Fibroblast of skin of abdomen (primary cell): ENCODE measurements around the gene ANXA2.
A peak's percentile ranks its signal among the peaks of the same experiment; 100 is the strongest.

Source experiments
- DNase-seq: peaks from one replicate; pipeline ENCODE4 v3.0.0-alpha.2; 2013

The ANXA2 gene

GRCh38 chr15:60389261-60390077, 8.3 kb downstream of the ANXA2 start:
- no peak for DNase-seq

- DNase-seq: no peak
These were observed 10.5 kb downstream of the ANXA2 start for GRCh38 chr15:60387321-60387720.

GRCh38 chr15:60386615-60387014, 11.2 kb downstream of the ANXA2 start:
- no peak for DNase-seq

DNA sequence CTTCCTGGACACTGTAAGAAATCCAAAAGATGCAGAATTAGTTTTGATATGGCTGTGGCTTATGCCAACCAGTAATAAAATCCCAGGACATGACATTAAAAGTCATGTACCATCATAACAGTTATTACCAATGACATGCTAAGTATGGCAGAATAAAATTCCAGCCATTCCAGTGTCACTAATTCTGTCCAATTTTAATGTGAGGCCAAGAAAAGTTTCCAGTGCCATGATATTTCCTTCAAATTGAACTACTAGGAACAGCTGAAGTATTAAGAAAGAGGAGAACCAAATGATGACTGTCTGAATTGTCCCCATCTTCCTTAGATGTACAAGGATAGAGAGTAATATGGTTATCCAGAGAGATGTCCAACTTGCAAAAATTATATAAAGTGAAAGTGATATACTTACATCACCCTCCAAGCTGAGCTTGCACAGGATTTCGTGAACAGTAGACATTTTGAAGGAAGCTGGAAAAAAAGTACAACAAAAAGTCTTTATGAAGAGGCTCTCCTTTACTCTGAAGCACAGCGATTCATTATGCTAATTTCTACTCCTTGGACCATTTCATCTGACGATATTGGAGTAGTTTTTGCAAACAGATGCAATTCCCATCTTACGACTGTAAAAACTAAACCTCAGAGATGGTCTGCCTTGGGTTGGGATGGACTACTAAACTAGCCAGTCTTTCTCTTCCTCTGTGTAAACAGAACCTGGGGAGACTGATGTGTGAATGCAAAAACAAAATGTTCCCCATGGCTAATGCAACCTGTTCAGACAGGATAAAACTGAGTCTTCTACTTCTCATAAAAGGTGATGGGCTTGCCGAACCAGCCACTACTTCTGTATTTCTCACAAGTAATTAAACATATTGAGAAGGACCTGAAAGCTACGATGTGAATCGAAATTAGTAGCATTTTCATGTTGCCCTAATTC, 11.9 kb downstream of the ANXA2 start:
- no peak for DNase-seq

GRCh38 chr15:60384526-60385126, 13.2 kb downstream of the ANXA2 start:
- DNase-seq: no peak

- no peak for DNase-seq
These were observed 13.7 kb downstream of the ANXA2 start for GRCh38 chr15:60384053-60384452.

GRCh38 chr15:60382773-60383674, 14.8 kb downstream of the ANXA2 start:
- DNase-seq: no peak

DNA sequence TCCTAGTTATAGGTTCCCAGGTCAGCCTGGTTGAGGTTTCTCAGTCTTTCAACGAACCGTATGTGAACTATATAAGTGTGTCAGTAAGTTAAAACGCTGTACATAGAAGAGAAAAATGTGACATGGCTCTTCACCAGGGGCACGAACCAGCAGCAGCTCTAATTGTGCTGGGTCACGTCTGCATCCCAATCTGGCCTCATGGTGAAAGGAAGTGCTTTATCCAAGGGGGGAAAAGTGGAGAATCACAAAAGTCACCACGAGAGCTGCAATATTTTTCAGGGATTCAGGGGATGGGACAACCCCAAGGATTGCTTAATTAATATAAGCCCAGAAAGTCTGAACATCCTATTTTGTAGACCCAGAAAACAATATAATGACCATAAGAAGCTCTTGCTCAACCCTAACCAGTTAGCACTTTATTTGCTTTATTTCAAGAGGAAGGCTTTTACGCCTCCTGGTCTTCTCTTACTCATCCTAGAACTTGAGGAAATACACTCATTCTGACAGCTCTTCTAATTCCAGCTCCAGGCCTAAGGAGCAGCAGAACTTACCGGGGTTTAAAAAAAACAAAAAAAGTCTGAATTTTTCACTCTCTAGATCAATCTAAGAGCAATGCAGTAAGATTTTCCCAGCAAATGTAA, 16.5 kb downstream of the ANXA2 start:
- peak; percentile 64 for DNase-seq

DNA sequence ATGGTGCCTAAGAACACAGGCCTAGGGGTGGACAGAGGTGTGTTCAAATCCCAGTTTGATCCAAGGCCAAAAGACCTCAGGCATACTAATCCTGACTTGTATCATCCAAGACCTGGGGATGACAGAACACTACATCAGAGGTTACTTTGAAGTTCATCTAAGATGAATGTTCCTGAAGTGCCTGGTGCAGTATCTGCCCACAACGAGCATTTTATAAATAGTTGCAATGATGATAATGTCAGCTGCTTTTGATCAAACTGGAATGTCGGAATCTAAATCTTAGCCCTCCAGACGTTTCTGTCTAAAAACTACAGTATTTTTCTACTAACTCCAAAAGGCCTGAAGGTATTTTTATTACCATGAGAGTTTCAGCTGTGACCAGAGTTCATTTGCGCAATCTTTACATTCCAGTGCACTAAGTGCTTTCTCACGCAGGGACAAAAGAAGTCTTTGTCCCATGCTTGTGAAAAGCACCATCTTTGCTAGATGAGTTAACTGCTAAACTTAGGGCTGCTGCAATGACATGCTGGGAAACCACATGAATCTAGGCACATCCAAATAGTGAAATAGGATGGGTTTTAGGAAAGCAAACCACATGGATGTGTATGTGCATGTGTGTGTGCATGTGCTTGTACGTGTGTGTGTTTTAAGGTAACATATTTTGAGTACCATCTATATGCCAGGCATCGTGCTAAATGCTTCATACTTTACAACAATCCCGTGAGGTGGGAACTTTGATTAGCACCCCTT, 18.1 kb downstream of the ANXA2 start:
- peak; percentile 99 for DNase-seq

GRCh38 chr15:60379185-60379524, 18.6 kb downstream of the ANXA2 start:
- DNase-seq: no peak

DNA sequence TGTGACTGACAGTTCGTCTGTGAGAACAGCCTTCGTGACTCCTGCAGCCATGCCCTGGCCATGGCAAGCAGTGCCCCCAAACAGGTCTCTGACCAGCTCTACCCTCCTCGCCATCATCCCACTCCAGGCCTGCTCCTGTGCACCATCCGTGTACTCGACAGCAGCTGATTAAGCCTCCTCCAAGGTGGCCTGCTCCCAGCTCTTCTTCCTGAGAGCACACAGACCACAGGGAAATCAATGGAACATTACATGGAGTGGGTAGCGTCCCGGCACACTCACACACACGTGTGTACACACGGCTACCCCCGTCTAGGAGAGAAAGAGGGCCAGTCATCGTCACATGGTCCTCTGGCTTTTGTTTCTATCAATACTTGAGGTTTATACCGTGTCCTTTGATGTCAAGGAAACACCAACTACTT, 21.1 kb downstream of the ANXA2 start:
- DNase-seq: no peak

GRCh38 chr15:60375306-60375705, 22.5 kb downstream of the ANXA2 start:
- peak; percentile 69 for DNase-seq

GRCh38 chr15:60374628-60375081, 23.1 kb downstream of the ANXA2 start:
- peak; percentile 96 for DNase-seq

DNA sequence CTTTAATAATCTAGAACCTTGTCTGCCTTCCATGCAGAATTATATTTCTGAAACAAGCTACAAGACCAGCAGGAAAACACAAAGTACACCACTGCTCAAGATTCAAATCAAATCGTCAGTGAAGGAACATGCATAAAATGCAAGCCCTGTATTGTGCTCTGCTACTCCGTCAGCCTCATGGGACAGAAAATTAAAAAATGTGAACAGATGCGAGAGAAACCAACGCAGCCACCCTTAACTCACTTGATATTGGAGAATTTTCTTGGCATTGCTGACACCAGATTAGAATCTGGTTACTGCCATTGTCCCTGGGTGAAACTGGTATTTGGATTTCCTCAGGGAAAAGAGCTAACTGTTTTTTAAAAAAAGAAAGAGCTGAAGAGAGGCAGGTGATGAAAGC, 23.6 kb downstream of the ANXA2 start:
- DNase-seq: no peak

DNA sequence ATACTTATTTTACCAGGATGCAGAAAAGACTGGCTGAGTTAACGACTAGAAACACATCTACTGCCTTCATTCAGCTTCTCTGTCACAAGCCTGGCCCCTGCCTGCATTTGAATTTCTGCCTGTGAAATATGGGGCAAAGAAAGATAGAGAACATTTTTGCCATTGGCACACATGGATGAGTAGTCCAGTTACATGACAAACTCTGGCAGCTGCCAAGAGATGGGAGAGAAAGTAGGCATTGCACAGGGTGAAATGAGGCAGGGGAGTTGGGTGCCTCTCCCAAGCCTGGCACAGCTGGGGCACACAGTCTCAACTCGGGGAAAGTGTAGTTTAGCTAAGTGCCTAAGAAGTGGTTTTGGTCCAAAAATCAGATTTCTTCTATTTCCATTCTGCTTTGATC, 24.0 kb downstream of the ANXA2 start:
- DNase-seq: no peak

GRCh38 chr15:60373327-60373726, 24.5 kb downstream of the ANXA2 start:
- DNase-seq: no peak

DNA sequence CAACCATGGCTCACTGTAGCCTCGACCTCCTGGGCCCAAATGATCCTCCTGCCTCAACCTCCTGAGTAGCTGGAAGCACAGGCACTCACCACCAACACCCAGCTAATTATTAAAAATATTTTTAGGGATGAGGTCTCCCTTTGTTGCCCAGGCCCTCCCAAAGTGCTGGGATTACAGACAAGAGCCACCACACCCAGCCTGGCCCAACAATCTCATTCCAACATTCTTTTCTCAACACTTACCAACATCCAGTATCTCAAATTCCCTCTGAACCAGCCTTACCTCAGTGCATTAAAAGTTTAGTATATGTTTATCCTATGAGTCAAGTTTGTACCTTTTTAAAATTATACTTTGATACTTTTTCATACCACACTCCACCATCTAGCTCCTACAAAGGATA, 25.0 kb downstream of the ANXA2 start:
- DNase-seq: no peak

DNA sequence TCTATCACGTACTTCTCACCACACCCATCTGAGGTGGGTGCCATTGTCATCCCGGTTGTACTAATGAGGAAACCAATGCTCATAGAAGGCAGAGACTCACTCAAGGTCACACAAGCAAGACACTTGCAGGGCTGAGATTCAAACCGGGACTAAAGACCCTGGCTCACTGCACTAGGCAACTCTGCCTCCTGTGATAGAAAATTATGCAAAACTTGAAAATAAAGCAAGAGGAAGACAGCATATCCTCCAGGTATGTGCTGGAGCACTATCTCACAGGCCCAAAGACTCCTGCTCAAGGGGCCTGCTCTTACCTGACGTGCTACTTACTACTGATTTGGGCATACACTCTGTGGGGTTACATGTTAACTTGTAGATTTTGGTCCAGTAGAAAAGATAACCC, 25.6 kb downstream of the ANXA2 start:
- DNase-seq: no peak

- DNase-seq: peak; percentile 100
These were observed 26.4 kb downstream of the ANXA2 start for GRCh38 chr15:60371175-60372051.

DNA sequence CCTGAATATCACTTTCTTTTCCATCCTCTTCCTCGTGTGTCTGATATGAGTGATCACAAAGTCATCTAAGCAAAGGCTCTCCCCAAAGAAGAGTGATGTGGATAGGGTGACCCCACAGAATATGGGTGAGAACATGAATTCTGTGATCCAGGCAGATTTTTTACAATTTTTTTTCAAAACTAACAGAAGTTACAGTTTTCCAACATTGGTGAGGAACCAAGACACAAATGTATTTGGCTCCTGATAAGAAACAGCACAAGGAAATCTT, 27.0 kb downstream of the ANXA2 start:
- DNase-seq: no peak
